Stromal cell of bone marrow (primary cell): Measurements from ENCODE around the gene SLC25A42.
"Not testable (repeated sequence)": the region's sequence is repeated elsewhere in the genome, so short reads cannot be mapped to it uniquely, and the experiment has no call there.

Experiments used
- DNase-seq: peaks from one replicate; pipeline ENCODE4 v3.0.0-alpha.2; 2012; ENCODE audit warnings: low read depth

Gene SLC25A42

GRCh38 chr19:19105365-19106055 lies 41.7 kb downstream of the SLC25A42 start:
- no peak for DNase-seq

DNA sequence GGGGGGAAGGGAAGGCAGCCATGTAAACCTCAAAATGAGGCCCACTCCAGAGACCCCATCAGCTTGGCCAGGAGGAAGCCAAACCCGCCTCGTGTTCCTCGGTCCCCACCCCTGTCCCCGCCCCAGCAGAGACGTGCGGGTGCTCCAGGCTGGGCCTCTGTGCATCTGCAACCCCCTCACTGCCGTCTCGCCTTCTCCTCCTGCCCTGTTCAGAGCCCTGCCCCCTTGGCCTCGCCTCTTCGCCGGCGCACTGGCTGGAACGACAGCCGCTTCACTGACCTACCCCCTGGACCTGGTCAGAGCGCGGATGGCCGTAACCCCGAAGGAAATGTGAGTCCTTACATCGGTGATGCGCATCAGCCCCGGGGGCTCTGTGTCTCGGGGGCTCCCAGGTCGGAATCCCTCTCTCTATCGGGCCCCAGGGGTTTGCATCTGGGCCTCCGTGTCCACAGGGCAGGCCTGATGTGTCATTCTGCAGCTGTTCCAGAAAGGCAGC lies 42.3 kb downstream of the SLC25A42 start:
- no peak for DNase-seq

DNA sequence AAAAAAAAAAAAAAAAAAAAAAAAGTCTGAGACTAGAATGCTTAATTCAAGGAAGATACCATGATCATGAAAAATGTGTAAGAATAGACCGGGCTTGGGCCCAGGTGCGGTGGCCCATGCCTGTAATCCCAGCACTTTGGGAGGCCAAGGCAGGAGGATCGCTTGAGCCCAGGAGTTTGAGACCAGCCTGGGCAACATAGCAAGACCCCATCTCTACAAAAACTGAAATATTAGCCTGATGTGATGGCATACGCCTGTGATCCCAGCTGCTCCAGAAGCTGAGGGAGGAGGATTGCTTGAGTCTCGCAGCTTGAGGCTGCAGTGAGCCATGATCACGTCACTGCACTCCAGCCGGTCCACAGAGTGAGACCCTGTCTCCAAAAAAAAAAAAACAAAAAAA lies 43.1 kb downstream of the SLC25A42 start:
- DNase-seq: not testable (repeated sequence)

DNA sequence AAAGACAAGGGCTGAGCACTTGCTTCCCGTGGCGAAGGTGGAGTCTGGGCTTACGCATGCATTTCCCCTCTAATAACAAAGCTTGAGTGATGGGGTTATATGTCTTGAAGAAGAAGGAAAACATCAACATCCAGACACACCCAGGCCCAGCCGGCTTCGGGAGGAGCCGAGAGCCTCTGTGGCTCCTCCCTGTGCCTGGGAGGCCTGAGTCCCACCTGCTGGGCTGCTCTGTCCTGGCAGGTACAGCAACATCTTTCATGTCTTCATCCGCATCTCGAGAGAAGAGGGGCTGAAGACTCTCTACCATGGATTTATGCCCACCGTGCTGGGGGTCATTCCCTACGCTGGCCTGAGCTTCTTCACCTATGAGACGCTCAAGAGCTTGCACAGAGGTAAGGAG lies 43.9 kb downstream of the SLC25A42 start:
- no peak for DNase-seq

DNA sequence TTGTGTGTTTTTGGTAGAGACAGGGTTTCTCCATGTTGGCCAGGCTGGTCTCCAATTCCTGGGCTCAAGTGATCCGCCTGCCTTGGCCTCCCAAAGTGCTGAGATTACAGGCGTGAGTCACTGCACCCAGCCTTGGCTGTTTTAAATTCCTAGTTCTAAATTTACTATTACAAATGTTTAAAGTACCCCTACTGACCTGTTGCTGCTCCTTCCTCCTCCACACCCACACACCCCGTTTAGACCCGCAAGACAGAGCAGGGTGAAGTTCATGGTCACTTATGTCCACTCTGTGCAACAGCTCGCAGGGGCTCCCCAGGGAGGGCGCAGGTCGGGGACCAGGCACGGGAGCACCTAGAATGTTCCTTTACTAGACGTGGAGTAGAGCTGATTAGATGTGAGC lies 45.8 kb downstream of the SLC25A42 start:
- DNase-seq: no peak

GRCh38 chr19:19110410-19111135 lies 46.8 kb downstream of the SLC25A42 start:
- DNase-seq: no peak

DNA sequence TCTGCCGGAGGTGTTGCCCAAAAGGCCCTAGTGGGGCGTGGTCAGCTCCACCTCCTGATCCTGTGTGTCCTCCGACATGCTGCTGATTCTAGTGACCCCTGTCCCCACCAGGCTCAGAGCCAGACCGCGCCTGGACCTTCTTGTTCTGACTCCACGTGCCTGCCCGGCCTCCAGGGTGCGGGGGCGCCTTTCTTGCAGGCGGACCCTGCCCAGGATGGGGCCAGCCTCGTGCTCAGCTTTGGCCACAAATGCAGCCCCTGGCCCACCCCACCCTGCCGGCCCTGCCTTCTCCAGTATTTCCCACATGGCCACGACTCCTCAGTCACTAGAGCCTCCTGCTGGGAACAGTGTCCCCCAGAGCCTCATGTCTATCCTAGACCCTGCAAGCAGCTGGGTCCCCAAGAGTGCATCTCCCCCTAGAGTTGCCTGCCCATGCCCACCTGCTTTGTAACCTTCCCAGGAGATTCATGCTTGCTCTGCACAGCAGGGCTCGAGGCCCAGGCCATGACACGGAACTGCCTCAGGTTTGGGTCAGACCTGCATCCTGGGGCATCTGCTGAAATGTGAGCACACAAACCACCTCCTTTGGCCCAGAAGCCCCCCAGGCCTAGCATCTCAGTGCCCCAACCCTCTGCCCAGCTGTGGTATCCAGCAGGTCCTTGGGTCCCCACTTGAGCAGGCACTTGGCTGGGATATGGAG lies 47.5 kb downstream of the SLC25A42 start:
- DNase-seq: no peak

GRCh38 chr19:19111967-19112580 lies 48.3 kb downstream of the SLC25A42 start:
- DNase-seq: no peak

- DNase-seq: no peak
Measured at GRCh38 chr19:19113040-19113626, 49.3 kb downstream of the SLC25A42 start.

DNA sequence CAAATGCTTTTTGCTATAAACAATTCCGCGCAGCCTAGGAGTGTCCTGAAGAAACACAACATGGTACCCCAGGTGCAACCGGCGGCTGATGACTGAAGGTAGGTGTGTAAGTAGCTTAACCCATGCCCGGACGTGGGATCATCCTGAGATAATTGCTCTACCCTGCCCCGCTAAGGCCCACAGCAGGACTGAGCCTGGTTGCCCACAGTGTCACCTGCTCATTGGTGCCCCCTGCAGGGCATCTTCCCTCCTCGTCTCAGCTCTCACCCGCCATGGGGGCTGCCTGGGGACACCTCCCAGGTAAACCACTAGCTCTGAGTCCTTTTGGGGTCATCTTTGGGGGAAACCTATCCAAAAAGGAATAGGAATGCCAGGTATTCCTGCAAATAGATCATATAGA lies 52.2 kb downstream of the SLC25A42 start:
- no peak for DNase-seq

DNA sequence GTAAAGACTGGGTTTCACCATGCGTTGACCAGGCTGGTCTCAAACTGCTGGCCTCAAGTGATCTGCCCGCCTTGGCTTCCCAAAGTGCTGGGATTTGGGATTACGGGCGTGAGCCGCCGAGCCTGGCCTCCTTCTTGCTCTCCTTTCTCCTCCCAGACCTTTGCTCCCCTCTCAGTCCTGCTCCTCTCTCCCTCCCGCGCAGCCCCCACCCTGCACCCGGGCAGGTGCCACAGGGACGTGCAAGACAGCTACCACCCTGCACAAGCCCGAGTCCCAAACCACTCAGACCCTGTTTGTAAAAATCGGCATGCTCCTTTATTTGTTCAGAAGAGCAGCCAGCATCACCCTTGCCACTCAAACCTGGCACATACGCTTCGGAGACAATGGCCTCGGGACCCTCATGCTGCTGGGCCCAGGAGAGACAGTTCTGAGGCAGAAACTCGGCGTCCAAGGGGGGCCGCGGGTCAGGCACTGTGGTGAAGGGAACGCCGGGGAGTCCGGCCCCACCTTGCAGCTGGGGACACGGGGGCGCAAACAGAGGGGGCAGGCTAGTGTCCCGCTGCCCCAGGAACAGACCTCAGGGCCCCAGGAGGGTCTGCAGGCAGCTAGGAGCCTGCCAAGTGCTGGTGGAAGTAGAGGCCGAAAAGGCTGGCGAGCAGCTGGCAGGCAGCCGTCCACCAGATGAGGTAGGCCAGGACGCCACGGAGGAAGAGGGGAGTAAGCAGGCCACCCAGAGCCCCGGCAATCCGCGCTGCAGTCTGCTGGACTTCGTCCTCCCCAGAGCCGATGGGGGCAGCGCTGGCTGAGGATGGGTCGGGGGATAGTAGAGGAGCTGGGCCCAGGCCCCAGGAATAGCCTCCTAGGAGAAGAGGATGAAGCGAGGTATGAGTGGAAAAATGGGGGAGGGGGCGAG lies 55.8 kb downstream of the SLC25A42 start:
- DNase-seq: no peak

DNA sequence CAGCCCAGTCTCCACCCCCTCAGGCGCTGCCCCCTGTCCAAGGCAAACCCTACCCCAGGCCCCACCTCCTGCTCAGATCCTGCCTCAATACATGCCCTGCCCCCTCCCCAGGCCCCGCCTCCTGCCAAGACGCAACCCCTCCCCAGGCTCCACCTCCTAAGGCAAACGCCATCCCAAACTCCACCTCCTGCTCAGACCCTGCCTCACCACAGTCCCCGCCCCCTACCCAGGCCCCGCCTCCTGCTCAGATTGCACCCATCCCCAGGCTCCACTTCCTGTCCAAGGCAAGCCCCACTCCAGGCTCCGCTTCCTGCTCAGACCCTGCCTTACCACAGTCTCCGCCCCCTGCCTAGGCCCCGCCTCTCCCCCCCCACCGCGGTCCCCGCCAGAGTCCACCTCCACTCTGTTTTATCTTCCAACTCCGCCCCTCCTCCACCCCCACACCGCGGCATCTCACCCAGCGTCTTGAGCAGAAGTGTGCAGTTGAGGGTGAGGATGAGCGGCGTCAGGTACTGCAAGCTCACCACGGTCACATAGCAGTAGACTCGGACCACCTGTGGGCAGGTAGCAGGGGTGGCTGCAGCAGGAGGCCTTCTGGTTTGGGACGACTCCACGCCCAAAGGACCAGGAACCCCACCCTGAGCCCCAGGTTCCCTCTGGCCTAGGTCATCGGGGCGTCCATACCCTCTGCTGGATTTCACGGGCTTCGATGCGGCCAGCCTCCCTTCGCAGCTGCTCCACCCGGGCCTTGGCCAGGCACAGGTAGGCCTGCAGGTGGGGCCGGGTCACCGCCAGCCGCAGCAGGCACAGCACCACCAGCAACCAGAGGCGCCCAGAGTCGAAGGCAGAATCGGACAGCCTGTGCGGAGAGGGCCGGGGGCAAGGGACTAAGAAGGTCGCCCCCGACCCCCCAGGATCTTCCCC lies 56.8 kb downstream of the SLC25A42 start:
- no peak for DNase-seq

- DNase-seq: no peak
Measured at GRCh38 chr19:19121371-19121770, 57.6 kb downstream of the SLC25A42 start.

DNA sequence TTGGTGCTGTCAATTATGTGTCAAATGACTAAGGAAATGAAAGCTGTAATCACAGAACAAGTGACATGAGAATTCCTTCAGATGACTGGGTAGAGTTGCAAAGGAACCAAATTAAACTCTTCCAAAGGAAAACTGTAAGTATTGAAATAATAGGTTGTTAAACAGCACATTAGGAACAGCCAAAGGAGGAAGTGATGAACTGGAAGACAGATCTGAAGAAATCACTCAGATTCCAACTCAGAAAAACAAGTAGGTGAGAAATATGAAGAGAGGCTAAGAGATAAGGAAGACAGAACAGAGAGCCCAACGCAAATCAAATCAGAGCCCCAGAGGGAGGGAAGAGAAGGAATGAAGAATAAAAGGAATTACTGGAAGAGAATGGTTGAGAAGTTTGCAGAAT lies 59.1 kb downstream of the SLC25A42 start:
- no peak for DNase-seq

DNA sequence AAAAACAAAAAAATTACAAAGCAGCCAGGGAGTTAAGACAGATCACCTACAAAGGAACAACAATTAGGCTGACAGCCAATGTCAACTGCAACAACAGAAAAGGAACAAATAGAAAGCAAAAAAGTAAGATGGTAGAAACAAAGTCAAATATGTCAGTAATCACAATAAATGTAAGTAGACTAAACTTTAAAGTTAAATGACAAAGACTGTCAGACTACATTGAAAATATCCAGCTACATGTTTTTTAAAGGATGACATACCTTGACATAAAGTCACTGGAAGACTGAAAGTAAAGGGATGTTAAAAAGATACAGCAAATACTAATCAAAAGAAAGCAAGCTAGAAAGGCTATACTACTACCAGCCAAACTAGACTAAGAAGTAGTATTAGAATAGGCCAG lies 59.6 kb downstream of the SLC25A42 start:
- DNase-seq: no peak

DNA sequence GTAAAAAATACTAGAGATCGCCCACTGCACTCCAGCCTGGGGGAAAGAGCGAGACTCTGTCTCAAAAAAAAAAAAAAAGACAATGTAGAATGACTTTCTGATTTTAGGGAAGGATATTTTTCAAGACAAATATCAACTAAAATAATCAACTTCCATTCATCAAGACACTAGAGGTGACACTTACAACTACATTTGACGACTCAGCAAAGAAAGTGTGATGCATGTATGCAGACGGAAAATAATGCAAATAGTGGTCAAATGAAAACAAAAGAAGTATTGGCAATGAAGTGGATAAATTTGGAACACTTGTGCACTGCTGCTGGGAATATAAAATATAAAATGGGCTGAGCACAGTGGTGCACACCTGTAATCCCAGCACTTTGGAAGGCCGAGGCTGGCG lies 62.3 kb downstream of the SLC25A42 start:
- DNase-seq: no peak

DNA sequence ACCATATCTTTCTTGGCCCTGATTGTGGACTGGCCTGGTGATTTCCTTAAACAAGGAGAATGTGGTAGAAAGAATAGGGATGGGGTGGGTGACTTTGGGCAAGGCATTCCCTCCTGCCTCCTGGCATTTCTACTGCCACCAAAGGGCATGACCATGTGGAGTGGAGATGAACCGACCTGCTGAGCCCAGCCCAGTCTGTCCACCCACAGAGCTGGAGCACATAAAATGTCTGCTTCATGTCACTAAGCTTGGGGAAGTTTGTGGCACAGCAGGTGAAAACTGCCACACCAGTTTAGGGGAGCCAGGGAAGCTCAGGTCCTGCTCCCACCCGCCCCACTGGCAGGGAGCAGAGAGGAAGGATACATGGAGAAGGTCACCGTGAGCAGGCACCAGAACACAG lies 68.2 kb downstream of the SLC25A42 start:
- no peak for DNase-seq

- no peak for DNase-seq
Measured at GRCh38 chr19:19132912-19133311, 69.1 kb downstream of the SLC25A42 start.

- DNase-seq: no peak
Measured at GRCh38 chr19:19133985-19134384, 70.2 kb downstream of the SLC25A42 start.

- no peak for DNase-seq
Measured at GRCh38 chr19:19134687-19135158, 70.9 kb downstream of the SLC25A42 start.
